AG04450 (cell line): ENCODE results near the gene GRAMD1A. TPM values are rescaled to one million over a fixed set of nuclear protein-coding genes. Genes with fewer than 3 reads are reported as not detected.

ENCODE experiments used
- CTCF ChIA-PET: fragments of 300-600, 350-600 bp; formaldehyde crosslinking; extraction: SDS; loops from one replicate; lab custom pipeline; 2022; ENCODE audit warnings: antibody characterized with exemption, inconsistent platforms; lab: Charles Lee
- POLR2A ChIA-PET: fragments of 350-600 bp; formaldehyde crosslinking; extraction: SDS; loops from one replicate; lab custom pipeline; 2021; ENCODE audit warnings: antibody characterized with exemption, inconsistent platforms; lab: Yijun Ruan, JAX
- DNase-seq: peaks from one replicate; pipeline ENCODE4 v3.0.0-alpha.2; 2011; ENCODE audit warnings: low read depth, low spot score
- H3K27ac ChIP-seq: one replicate; pipeline ENCODE4 v1.5.1; 2012; ENCODE audit warnings: low read depth, low read length, control low read depth
- H3K27me3 ChIP-seq: one replicate; pipeline ENCODE4 v1.6.0; 2012; ENCODE audit warnings: low read length; ENCODE audit not compliant: control insufficient read depth, insufficient read depth
- H3K4me3 ChIP-seq: 2 replicates; pipeline ENCODE4 v1.5.1; 2011; ENCODE audit warnings: mild to moderate bottlenecking, low read depth, low read length, control low read depth
- H3K9me3 ChIP-seq: 2 replicates; pipeline ENCODE4 v1.5.1; 2012; ENCODE audit warnings: low read length; ENCODE audit not compliant: control insufficient read depth, insufficient read depth
- CTCF ChIP-seq: IDR thresholded peaks from 2 replicates; pipeline ENCODE4 v1.5.1; 2011; ENCODE audit warnings: low read depth, low read length, control low read depth, inconsistent platforms
- polyA plus RNA-seq: library from polyadenylated mRNA; depleted of rRNA; stranded (reverse); fragments of >200 nt; gene quantifications from 2 replicates; pipeline ENCODE4 v1.2.3, GENCODE V29; 2011

The GRAMD1A gene
- polyA plus RNA-seq, 1 experiment, result 53.2 TPM

- Histone ChIP-seq H3K27ac (no peak overlapping the region), H3K9me3 (no peaks in the 10 kb centered on the region), H3K4me3 (no peak overlapping the region), H3K27me3 (no peaks in the 10 kb centered on the region)
- POLR2A ChIA-PET, result interaction anchor here (0.6 kb wide), 2 partner anchors 49 to 1650 kb away, joined by 3 to 6 read pairs; no protein-coding TSS in a partner anchor
- CTCF ChIA-PET, result no interaction called here
- no peak for TF ChIP-seq CTCF
- no peak for DNase-seq
These were observed 22.3 kb downstream of the GRAMD1A start for GRCh38 chr19:35022460-35022859.

- ChIA-PET POLR2A (no interaction called here), CTCF (no interaction called here)
These were observed 23.3 kb downstream of the GRAMD1A start for GRCh38 chr19:35023428-35023827.

GRCh38 chr19:35024095-35024494 lies 24.0 kb downstream of the GRAMD1A start:
- H3K4me3 ChIP-seq, result no peak overlapping the region
- H3K27me3 ChIP-seq, result no peaks in the 10 kb centered on the region
- no peaks in the 10 kb centered on the region for H3K9me3 ChIP-seq
- ChIA-PET POLR2A (no interaction called here), CTCF (interaction anchor here (0.9 kb wide), 1 partner anchor 91 kb away, joined by 3 read pairs; no protein-coding TSS in a partner anchor)
- no peak overlapping the region for H3K27ac ChIP-seq
- DNase-seq, result no peak
- no peak for TF ChIP-seq CTCF

More at GRCh38 chr19:35023428-35023827, 23.3 kb downstream of the GRAMD1A start:
- Histone ChIP-seq H3K27me3 (no peaks in the 10 kb centered on the region), H3K27ac (no peak overlapping the region), H3K9me3 (no peaks in the 10 kb centered on the region), H3K4me3 (no peak overlapping the region)
- no peak for DNase-seq
- TF ChIP-seq CTCF, result no peak

GRCh38 chr19:35025969-35026368 lies 25.8 kb downstream of the GRAMD1A start:
- CTCF ChIA-PET, result interaction anchor here (0.9 to 1.2 kb wide), 2 partner anchors 14 to 18 kb away, joined by 4 to 10 read pairs; no protein-coding TSS in a partner anchor
- Histone ChIP-seq H3K9me3 (no peaks in the 10 kb centered on the region), H3K4me3 (no peak overlapping the region), H3K27ac (no peak overlapping the region), H3K27me3 (no peaks in the 10 kb centered on the region)
- TF ChIP-seq CTCF, result no peak
- POLR2A ChIA-PET, result no interaction called here
- DNase-seq, result no peak

- Histone ChIP-seq H3K4me3 (no peak overlapping the region), H3K9me3 (no peaks in the 10 kb centered on the region), H3K27ac (no peak overlapping the region), H3K27me3 (no peaks in the 10 kb centered on the region)
- POLR2A ChIA-PET, result no interaction called here
- CTCF ChIA-PET, result interaction anchor here (0.9 to 1.2 kb wide), 2 partner anchors 14 to 18 kb away, joined by 4 to 10 read pairs; no protein-coding TSS in a partner anchor
- no peak for TF ChIP-seq CTCF
- DNase-seq, result no peak
These were observed 26.3 kb downstream of the GRAMD1A start for GRCh38 chr19:35026418-35026817.
